GM10847 (cell line): ENCODE data around the gene SDK2.

ENCODE experiments used
- POLR2A ChIP-seq: IDR thresholded peaks from 2 replicates; pipeline ENCODE4 v1.6.1; 2011; ENCODE audit not compliant: insufficient read length; ENCODE audit errors: extremely low read depth

SDK2 gene

GRCh38 chr17:73411313-73411747 lies 232.9 kb downstream of the SDK2 start:
- TF ChIP-seq POLR2A, result no peak

GRCh38 chr17:73410586-73411312 lies 233.5 kb downstream of the SDK2 start:
- TF ChIP-seq POLR2A, result no peak

GRCh38 chr17:73404246-73404645 lies 240.0 kb downstream of the SDK2 start:
- no peak for TF ChIP-seq POLR2A

- TF ChIP-seq POLR2A, result no peak
Measured at GRCh38 chr17:73402466-73402865, 241.8 kb downstream of the SDK2 start.

- no peak for TF ChIP-seq POLR2A
Measured at GRCh38 chr17:73401911-73402310, 242.3 kb downstream of the SDK2 start.

GRCh38 chr17:73400915-73401545 lies 243.2 kb downstream of the SDK2 start:
- TF ChIP-seq POLR2A, result no peak

- TF ChIP-seq POLR2A, result no peak
Measured at GRCh38 chr17:73399056-73399455, 245.2 kb downstream of the SDK2 start.

GRCh38 chr17:73397856-73398540 lies 246.2 kb downstream of the SDK2 start:
- no peak for TF ChIP-seq POLR2A

- no peak for TF ChIP-seq POLR2A
Measured at GRCh38 chr17:73397278-73397826, 246.9 kb downstream of the SDK2 start.

GRCh38 chr17:73396431-73397277 lies 247.6 kb downstream of the SDK2 start:
- no peak for TF ChIP-seq POLR2A

- no peak for TF ChIP-seq POLR2A
Measured at GRCh38 chr17:73394512-73395450, 249.5 kb downstream of the SDK2 start.

GRCh38 chr17:73393962-73394361 lies 250.3 kb downstream of the SDK2 start:
- TF ChIP-seq POLR2A, result no peak

- TF ChIP-seq POLR2A, result no peak
Measured at GRCh38 chr17:73393381-73393780, 250.9 kb downstream of the SDK2 start.

GRCh38 chr17:73391331-73392265 lies 252.6 kb downstream of the SDK2 start:
- no peak for TF ChIP-seq POLR2A
